Dedifferentiated amniotic fluid mesenchymal stem cell (primary cell): ENCODE data around the gene NSUN2.

Source experiments
- DNase-seq: peaks from one replicate; pipeline ENCODE4 v3.0.0-alpha.2; 2016; ENCODE audit errors: extremely low spot score

The NSUN2 gene

DNA sequence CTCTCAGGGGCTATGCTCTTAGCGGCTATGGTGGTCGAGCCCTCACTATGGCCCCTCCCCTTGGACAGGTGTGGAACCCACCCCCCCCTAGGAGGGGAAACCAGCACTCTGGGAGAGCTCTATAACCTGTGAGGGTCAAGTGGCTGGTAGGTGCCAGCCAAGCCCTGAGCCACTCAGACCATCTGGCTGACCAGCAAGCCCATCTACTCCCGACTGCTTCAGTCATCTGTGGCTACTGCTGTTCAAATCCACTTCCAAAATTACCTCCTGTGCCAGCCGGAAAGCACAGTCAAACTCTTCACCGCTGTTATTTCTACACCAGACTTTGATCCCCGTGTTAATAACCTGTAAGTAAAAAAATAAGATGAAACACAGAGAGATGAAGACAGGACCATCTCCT lies 28.5 kb downstream of the NSUN2 start:
- DNase-seq: no peak

DNA sequence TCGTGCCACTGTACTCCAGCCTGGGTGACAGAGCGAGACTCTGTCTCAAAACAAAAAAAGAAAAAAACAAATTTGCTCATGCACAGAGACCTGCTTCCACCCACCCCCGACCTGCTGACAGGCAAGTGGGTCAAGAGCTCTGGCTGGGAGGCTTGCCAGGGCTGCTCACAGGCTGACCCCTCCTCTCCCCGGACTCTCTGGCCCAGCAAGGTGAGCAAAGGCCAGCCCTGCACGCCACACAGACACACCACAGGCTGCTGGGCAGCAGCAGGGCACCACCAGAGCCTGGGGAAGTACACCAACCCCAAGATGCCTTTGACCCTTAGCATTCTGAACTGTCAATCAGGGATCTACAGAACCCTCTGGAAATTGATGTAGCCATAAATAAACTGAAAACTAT lies 29.2 kb downstream of the NSUN2 start:
- DNase-seq: no peak

DNA sequence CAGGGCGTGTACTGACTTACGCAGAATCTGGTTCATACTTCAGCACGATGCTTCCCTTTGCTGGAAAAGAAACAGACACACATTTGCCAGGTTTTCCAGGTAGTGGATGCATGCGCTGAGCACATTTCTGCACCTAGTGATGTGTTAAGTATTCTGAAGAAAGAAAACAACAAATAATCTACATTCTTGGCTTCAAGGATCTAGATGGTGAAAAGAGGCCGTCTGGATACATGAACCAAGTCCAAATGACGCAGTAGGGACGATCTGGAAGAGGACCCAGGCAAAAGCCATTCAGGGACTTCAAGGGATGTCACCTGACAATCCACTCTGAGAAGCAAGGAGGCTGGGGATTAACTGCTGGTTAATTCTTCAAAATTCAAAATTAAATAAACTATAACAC lies 30.4 kb downstream of the NSUN2 start:
- no peak for DNase-seq

DNA sequence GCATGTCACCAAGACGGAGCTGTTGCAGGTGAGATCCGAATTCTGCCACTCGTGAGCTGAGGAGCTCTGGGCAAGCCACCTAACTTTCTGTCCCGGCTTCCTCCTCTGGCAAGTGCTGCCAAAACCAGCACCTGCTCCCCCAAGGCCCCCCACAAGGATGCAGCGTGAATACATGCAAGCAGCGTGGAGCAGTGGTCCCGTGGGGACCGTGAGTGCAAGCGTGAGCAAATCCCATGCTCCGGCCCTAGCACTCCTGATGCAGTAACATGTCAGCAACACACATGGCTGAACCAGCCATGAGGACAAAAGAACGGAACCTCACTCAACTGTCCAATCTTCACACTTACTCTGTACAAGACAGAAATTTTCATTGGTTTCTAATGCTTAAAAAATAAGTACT lies 31.0 kb downstream of the NSUN2 start:
- DNase-seq: no peak

DNA sequence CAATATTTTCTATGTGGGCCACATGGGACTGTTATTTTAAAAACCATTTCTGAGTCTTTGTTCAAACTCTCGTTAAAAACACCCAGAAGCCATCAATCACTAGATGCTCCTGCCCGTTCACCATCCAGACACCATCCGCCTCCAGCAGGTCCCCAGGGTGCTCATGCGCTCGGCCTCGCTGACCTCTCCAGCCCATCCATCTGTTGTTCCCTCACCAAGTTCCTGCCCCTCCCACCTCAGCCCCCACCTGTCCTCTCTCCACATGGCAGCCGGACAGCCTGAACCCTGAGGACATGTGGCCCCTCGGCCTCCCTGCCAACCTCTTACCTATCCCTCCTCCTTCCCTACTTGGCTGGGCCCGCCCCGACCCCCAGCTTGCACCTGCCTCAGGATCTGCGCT lies 31.6 kb downstream of the NSUN2 start:
- DNase-seq: no peak

DNA sequence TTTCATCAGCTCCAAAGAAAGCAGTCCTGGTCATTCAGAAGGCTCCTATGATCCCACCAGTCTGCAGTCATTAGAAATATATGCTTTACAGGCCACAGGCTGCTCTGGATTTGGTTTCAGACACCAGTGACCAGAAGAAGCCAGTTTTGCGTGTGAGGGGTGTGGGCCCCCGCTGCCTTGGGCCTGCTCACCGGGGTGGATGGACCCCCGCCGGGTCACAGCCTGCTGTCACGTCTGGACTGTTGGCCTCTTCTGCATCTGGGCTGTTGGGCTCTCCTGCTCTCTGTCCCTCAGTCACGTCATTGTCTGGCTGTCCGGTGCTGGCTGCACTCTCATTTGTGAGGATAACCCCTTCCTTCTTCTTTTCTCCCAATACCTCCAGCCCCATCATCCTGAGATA lies 33.1 kb downstream of the NSUN2 start:
- DNase-seq: no peak

DNA sequence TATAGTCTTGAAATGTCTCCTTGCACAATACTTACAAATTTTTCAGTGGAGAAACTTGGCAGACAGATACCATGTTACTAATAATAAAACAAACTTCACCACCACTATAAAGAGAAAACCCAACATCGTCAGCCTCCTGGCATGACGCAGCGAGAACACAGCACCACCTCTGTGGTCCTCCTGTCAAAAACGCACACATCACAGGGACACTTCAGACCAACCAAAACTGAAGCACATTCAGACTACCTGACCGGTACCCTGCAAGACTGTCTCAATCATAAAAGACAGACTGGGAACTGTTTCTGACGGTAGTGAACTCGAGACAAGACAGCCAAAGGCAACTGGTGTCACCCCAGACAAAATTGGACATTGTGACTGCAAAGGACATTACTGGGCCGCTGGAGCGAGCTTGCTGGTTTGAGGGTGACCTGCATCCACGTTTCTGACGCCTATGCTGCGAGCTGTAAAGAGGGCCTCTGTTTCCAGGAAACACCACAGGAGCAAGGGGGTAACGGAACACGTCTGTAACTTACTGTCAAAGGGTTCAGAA lies 34.4 kb downstream of the NSUN2 start:
- DNase-seq: no peak

DNA sequence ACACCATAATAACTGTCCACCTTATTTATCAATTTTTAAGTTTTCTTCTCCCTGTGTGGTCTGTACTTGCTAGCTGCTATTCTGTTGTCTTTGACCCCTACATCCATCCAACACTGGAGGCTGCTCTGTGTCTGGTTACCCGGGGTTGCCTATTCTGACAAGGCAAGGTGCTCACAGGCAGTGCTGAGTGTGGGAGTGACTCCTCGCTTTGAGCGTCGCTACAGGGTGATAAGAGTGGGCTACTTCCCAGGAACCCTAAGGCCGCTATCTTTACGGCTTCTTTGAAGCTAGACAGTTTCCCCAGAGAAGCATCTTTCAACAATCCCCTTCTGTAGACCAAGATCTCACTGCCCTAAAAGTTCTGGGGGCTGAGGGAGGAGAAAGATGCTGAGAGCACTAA lies 35.3 kb downstream of the NSUN2 start:
- DNase-seq: no peak

DNA sequence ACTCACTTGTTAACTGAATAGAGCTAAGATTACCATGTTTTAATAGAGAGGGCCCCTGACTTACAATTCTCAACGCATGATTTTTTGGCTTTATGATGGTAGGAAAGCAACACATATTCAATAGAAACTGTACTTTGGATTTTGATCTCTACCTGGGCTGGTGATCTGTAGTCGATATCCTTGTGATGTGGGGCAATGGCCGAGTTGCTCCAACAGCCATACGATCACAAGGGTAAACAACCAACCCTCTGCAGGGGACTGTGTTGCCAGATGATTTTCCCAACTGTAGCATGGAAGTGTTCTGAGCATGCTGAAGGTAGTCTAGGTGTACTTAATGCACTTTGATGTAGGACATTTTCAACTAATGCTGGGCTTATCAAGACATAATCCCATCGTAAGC lies 36.5 kb downstream of the NSUN2 start:
- DNase-seq: no peak

DNA sequence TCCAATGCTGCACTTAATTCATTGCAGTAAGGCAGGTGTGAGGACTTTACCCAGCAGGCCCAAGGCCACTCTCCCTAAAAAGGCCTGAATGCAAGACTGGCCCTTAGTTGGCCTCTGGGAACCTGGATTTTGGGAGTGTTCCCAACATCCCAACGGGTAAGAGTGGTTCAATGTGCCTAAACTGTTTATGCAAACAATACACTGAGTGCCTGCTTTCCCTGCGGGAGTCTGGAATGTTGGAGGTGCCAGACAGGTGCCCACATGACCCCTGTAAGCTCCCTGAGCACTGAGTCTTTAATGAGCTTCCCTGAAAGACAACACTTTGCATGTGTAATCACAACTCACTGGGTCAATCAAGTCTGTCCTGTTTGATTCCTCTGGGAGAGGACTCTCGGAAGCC lies 37.4 kb downstream of the NSUN2 start:
- DNase-seq: no peak

DNA sequence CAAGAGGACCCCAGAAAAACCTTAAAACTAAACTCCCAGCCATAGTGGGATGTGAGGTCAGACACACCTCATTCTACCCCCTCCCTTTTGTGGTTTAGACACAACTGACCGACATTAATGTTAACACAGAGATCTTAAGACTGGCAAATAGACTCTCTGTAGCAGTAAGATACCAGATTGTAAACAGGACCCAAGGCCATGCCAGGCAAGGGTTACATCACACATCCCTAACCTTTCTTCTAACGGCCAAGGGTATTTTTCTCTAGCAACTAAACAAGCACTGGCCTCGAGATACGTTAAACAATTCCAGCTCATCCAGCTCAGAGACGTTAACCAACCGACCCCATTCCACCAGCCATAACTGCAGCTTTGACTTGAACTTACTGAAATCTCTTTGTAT lies 38.8 kb downstream of the NSUN2 start:
- no peak for DNase-seq

DNA sequence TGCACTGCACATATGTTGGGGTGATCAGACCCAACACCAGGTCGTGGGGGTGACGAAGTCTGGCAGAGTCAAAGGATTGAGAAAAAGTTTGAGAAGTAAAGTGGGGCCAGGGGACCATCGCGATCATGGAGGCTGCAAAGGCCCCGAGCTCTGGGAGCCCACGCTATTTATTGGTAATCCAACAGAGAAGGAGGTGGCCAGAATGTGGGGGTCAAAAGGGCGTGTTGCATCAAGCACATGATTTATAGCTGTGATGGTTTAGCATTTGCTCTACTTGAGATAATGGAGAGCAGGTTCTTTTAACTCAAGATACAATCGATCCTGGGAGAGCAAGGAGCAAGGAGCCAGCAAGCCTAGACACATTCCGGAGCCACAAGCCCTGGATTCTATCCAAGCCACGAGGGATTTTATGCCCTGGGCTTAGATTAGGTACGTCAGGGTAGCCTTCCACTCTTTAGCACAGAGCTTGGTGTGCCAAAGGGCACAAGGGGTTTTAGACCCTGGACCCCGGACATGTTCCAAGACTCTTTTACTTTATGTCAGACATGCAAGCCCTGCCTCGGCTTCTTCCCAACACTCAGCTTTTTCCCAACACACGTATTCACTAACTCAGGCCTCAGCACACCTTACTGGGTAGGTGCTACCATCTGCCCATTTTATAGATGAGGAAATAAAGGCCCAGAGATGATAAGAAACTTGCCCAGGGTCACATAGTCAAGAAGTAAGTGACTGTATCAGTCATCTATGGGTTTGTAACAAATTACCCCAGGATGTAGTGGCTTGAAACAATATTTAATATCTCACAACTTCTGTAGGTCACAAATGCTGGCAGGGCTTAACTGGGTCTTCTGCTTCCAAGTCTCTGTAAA lies 39.5 kb downstream of the NSUN2 start:
- DNase-seq: no peak

DNA sequence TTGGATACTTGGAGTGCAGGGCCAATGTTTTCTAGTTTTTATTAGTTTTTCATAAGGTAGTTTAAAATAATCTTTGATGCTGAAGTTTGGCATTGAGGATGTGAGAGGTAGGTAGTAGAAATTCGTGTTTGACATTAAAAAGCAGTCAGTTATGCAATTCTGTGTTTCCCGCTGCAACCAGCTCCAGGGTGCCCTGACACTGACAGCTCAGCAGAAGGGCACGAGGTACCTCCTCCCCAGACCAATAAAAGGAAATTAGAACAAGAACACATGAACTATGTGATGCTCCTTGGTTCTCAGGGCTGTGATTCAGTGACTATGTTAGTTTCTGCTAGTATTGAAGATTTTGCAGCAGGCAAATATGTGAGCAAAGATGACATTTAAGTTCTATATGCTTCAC lies 40.2 kb downstream of the NSUN2 start:
- DNase-seq: no peak

DNA sequence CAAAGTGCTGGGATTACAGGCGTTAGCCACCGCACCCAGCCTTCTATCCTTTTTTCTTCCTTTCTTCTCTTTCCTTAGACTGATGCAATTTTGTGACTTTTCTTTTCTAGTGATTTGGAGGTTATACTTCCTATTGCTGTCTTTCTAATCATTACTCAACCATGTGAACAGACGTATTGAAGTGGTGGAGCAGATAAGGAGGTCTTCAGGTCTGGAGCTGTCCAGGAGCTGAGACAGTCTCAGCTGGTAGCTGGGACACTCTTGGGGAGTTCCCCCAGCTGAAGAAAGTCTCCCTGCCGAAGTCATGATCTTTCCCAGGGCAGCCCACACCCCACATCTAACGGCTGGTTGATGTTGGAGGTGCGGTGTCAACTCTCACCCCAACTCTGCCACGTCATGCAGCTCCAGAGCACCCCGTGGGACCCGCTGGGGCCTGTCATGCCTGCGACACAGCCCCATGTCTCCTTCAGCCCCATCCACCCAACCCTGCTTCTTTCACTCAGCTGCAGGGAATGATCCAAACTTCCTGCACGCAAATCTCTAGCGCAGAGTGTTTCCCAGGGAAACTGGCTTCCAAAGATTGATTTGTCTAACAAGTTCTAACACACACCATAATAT lies 41.1 kb downstream of the NSUN2 start:
- DNase-seq: no peak

DNA sequence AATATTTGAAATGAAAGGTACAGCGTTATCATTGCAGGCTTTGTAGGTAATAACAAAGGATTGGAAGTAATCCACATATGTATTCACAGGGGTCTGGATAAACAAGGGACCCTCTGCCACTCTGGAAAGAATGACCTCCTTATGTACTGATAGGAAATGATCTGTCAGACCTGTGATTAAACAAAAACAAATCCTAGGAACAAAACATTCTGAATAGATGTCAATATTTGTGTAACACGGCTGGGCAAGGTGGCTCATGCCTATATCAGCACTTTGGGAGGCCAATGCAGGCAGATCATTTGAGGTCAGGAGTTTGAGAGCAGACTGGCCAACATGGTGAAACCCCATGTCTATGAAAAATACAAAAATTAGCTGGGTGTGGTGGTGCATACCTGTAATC lies 42.3 kb downstream of the NSUN2 start:
- DNase-seq: no peak

DNA sequence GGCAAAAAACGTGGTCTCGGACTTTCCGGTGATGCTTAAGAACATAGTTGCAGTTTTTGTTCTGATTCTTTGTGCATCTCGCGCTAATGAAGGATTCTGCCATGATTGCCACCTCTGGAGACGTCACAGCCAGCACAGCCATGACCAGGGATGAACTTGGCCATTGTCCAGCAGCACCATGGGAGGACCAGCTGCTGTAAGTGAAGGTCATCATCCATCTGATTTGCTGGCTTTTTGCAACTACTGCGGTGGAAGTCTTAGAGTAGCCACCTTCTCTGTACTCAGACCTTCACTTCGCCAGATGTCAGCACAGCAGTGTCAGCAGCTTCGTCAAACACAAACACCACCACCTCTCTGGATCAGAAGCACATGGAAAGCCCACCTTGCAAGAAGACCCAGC lies 45.7 kb downstream of the NSUN2 start:
- DNase-seq: no peak

DNA sequence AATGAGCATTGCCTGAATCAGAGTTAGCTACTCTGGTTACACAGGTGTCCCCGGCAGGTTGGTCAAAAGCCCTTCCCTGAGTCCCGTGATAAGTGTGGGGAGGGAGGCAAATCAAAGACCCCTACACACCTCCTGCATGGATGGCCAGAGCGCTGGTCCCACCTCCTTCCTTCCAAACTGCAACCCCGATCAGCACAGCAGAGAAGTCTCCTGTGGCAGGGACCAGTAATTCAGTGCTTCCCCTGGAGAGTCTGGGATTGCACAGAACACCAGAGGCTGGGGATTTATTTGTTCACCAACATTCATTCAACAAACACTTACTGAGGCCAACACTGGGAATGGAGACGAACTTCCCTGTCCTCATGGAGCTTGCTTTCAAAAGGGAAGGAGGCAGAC lies 46.2 kb downstream of the NSUN2 start:
- DNase-seq: no peak

DNA sequence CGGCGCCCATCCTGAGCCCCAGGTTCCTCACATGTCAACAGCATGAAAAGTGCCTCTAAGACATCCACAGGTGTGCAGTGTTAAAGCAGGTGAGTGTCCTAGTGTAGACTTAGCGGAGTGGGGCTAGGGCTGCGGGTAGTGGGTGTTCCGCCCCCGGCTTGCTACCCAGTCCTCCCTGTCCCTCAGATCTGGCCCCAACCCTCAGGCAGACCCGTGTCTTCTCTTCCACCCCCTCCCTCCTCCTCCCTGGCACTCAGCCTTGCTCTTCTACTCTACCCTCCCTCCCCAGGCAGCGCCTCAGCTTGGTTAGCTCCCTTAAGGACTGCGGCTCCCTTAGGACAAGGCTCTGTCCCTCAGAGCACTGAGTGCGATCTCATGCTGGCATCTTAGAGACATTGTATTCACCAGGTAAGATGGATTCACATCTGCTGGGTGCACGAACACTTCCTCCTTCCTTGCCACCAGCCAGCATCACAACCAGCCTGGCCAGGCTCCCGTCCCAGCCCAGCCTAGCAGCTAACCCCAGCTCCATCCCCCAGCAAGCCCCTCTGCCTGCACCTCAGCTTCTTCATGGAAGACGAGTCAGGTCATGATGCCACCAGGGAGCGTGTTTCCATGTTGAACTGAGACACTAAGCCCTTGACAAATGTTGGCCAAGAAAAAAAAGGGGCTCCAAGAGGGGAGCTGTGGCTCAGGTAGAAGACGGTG lies 46.8 kb downstream of the NSUN2 start:
- no peak for DNase-seq

DNA sequence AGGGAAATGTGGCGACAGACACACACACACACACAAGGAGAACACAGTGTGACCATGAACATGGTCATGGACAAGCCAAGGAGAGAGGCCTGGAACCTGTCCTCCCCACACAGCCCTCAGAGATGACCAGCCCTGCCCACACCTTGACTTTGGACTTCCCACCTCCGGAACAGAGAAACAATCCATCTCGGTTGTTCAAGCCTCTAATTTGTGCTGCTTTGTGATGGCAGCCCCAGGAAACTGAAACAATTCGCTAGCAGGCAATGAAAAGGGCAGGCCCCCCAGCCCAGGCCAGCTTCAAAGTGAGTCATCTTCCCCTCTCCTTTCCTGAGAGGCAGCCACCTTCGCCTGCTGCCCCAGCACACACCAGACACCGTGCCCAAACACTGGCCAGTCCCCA lies 47.7 kb downstream of the NSUN2 start:
- DNase-seq: no peak

DNA sequence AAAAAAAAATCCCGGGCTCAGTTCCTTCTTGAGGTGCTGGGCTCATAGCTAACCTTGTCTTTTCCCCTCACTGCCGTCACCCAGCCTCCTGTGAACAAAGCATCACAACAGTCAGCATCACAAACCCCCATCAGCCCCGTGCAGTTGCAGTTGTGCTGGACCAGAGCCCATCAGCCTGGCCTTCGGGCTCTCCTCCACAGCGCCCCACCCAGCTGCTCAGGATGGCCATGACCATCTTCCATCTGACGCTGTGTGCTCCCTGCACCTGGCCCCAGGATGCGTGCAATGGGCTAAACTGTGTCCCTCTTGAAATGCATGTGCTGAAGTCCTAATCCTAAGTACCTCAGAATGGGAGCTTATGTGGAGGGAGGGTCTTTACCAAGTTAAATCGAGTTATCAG lies 48.1 kb downstream of the NSUN2 start:
- no peak for DNase-seq

DNA sequence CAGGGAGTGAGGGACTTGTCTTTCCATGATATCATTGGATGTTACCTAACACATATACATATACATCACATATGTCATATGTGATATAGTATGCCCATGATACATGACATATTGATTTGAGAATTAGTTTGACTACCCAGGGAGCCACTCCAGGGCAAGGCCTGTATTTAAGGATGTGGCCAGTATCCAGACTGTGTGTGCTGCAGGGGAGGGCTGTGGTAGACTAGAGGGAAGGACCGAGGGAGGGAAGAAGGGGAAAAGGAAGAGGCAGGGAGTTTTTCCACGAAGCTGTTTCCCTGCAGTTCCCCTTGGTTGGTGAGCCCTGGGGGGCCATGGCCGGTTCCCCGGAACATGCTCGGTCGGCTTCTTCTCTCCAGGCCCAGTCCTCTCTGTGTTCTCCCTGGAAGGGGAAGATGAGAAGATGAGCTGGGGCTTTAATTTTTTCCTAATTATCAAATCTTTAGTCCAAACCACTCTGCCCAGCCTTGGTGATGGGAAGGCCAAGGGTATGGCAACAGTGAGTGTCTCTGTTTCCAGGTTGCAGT lies 48.7 kb downstream of the NSUN2 start:
- no peak for DNase-seq

DNA sequence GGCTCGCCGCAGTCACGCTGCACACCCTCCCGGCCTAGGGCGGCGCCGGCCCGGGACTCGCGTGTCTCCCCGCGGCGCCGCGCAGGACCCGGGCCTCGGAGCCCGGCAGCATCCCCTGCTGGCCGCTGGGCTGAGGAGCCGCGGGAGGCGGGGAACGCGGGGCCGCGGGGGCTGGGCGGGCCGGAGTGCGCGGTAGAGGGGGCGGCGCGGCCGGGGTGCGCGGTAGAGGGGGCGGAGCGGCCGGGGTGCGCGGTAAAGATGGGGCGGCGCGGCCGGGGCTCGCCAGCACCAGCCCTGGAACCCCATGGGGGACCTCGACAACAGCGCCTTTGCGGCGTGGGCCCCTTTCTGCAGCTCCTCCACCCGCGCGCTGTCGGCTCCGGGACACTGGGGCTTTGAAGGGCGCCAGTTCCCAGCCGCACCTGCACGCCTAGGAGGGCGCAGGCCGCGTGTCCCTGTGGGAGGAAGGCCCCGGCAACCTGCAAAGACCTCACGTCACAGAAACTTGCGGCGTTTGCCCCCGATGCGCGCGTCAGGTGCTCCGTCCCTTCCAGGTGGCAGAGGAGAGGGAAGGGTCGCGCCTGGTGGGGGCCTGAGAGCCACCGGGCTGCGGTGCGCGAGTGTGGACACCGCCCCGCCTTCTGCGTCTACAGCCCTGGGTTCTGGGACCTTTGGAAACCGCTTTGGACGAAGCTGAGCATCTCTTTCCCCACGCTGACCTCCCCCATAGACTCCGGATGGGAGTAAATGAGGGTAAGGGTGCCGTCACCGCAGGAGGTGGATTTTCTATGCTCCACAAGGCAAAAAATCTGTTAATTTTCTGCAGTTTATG lies 49.6 kb downstream of the NSUN2 start:
- DNase-seq: no peak
